Endodermal cell (in vitro differentiated cells): Measurements from ENCODE around the gene SPIRE2. TPM values are rescaled to one million over a fixed set of nuclear protein-coding genes. Genes with fewer than 3 reads are reported as not detected.
"Not testable (repeated sequence)": the region's sequence is repeated elsewhere in the genome, so short reads cannot be mapped to it uniquely, and the experiment has no call there.

Experiments
- DNase-seq: peaks from one replicate; pipeline ENCODE4 v3.0.0-alpha.2; 2017
- H3K27ac ChIP-seq: 2 replicates; pipeline ENCODE4 v1.5.1; 2013; ENCODE audit warnings: mild to moderate bottlenecking, low read depth, low read length, moderate library complexity
- H3K27me3 ChIP-seq: 2 replicates; pipeline ENCODE4 v1.6.1; 2013; ENCODE audit warnings: mild to moderate bottlenecking, low read length, moderate library complexity; ENCODE audit not compliant: insufficient read depth, control insufficient read depth, poor library complexity, severe bottlenecking
- H3K36me3 ChIP-seq: 2 replicates; pipeline ENCODE4 v1.7.0; 2013; ENCODE audit warnings: mild to moderate bottlenecking, low read length, moderate library complexity; ENCODE audit not compliant: control insufficient read depth, insufficient read depth
- H3K4me1 ChIP-seq: one replicate; pipeline ENCODE4 v1.7.0; 2013; ENCODE audit warnings: low read length; ENCODE audit not compliant: control insufficient read depth, insufficient read depth
- H3K4me3 ChIP-seq: 2 replicates; pipeline ENCODE4 v1.5.1; 2013; ENCODE audit warnings: mild to moderate bottlenecking, low read length, moderate library complexity
- H3K9ac ChIP-seq: 2 replicates; pipeline ENCODE4 v1.6.1; 2013; ENCODE audit warnings: mild to moderate bottlenecking, low read length, moderate library complexity; ENCODE audit not compliant: poor library complexity, severe bottlenecking; ENCODE audit errors: extremely low read depth
- H3K9me3 ChIP-seq: 2 replicates; pipeline ENCODE4 v1.6.1; 2013; ENCODE audit warnings: mild to moderate bottlenecking, low read length, moderate library complexity; ENCODE audit not compliant: control insufficient read depth
- H3K27ac Mint-ChIP-seq: 2 replicates; pipeline ENCODE4 v1.8.0; 2020; ENCODE audit warnings: mixed read lengths
- H3K27me3 Mint-ChIP-seq: 2 replicates; pipeline ENCODE4 v1.8.0; 2021; ENCODE audit warnings: mild to moderate bottlenecking, mixed read lengths; ENCODE audit not compliant: insufficient read depth
- H3K36me3 Mint-ChIP-seq: 2 replicates; pipeline ENCODE4 v1.8.0; 2020; ENCODE audit warnings: low read depth, mixed read lengths
- H3K4me1 Mint-ChIP-seq: 2 replicates; pipeline ENCODE4 v1.8.0; 2020; ENCODE audit warnings: mixed read lengths
- H3K4me3 Mint-ChIP-seq: 2 replicates; pipeline ENCODE4 v1.8.0; 2020; ENCODE audit warnings: mild to moderate bottlenecking, moderate library complexity, mixed read lengths
- H3K9me3 Mint-ChIP-seq: 2 replicates; pipeline ENCODE4 v1.8.0; 2020; ENCODE audit warnings: mild to moderate bottlenecking, mixed read lengths
- CTCF ChIP-seq: fragments of 200-600 bp; sonication (generic); conservative IDR thresholded peaks from 2 replicates; pipeline ENCODE4 v1.5.0; 2021; ENCODE audit warnings: antibody characterized with exemption, mild to moderate bottlenecking
- WGBS, 2 experiments: methylation state at CpG; one replicate each; pipeline versions ENCODE4 v1.1.5 to v1.1.7; 2013; ENCODE audit warnings: missing lambda C conversion rate in 2 of 2, mixed read lengths in 1 of 2; ENCODE audit not compliant: insufficient coverage in 1 of 2, insufficient read length in 1 of 2; 5-methylcytosine and 5-hydroxymethylcytosine counted together
- total RNA-seq, 2 donors: library from RNA; stranded (reverse); fragmentation: NEBNext Ultra II Directional in 1 of 2; extraction: Animal tissue kit (Norgen Biotek cat#: 25700) in 1 of 2; gene quantifications; 2 replicates in 1 of 2; 3 replicates in 1 of 2; pipeline ENCODE4 v1.2.1, GENCODE V29; 2021

The SPIRE2 gene
- total RNA-seq, 2 donors from 2014 or later, result 12.8 to 12.9 TPM

GRCh38 chr16:89821438-89822187 is 6.7 kb upstream of the SPIRE2 start:
- H3K4me3 Mint-ChIP-seq, result no peak overlapping the region
- H3K27me3 ChIP-seq, result no peaks in the 10 kb centered on the region
- no peak overlapping the region for H3K4me3 ChIP-seq
- no peaks in the 10 kb centered on the region for H3K9me3 ChIP-seq
- H3K27ac Mint-ChIP-seq, result peak overlapping the region; percentile 21
- H3K9me3 Mint-ChIP-seq, result peaks cover 10% of the 10 kb centered on the region
- H3K9ac ChIP-seq, result no peak overlapping the region
- H3K36me3 ChIP-seq, result no peaks in the 10 kb centered on the region
- TF ChIP-seq CTCF, result no peak
- peaks cover 22% of the 10 kb centered on the region for H3K4me1 Mint-ChIP-seq
- H3K36me3 Mint-ChIP-seq, result peaks cover 7% of the 10 kb centered on the region
- DNase-seq, result no peak
- H3K27ac ChIP-seq, result no peak overlapping the region
- no peaks in the 10 kb centered on the region for H3K27me3 Mint-ChIP-seq
- 93 to 96% methylated on average over 16 to 23 of the region's 23 CpGs for WGBS, 2 experiments
- H3K4me1 ChIP-seq, result peaks cover 12% of the 10 kb centered on the region

- H3K4me1 ChIP-seq, result peaks cover 12% of the 10 kb centered on the region
- no peaks in the 10 kb centered on the region for H3K27me3 ChIP-seq
- Mint-ChIP-seq H3K9me3 (peaks cover 8% of the 10 kb centered on the region), H3K27me3 (peaks cover under 1% of the 10 kb centered on the region), H3K36me3 (peaks cover 7% of the 10 kb centered on the region), H3K27ac (peak overlapping the region; percentile 86), H3K4me1 (peaks cover 22% of the 10 kb centered on the region), H3K4me3 (no peak overlapping the region)
- H3K36me3 ChIP-seq, result no peaks in the 10 kb centered on the region
- no peak for TF ChIP-seq CTCF
- H3K9ac ChIP-seq, result no peak overlapping the region
- no peak overlapping the region for H3K4me3 ChIP-seq
- no peaks in the 10 kb centered on the region for H3K9me3 ChIP-seq
- WGBS, 2 experiments, result 94 to 96% methylated on average over 9 to 19 of the region's 19 CpGs
- H3K27ac ChIP-seq, result peak overlapping the region; percentile 44
- no peak for DNase-seq
Measured at GRCh38 chr16:89822188-89823086, 5.8 kb upstream of the SPIRE2 start.

- peaks cover 22% of the 10 kb centered on the region for H3K4me1 Mint-ChIP-seq
- TF ChIP-seq CTCF, result no peak
- 72 to 73% methylated on average over 7 to 8 of the region's 8 CpGs for WGBS, 2 experiments
- Histone ChIP-seq H3K9ac (no peak overlapping the region), H3K36me3 (no peaks in the 10 kb centered on the region), H3K9me3 (no peaks in the 10 kb centered on the region), H3K4me3 (no peak overlapping the region), H3K4me1 (peaks cover 12% of the 10 kb centered on the region), H3K27me3 (no peaks in the 10 kb centered on the region), H3K27ac (no peak overlapping the region)
- H3K9me3 Mint-ChIP-seq, result peaks cover 3% of the 10 kb centered on the region
- DNase-seq, result peak; percentile 76
- H3K36me3 Mint-ChIP-seq, result peaks cover 7% of the 10 kb centered on the region
- peaks cover 3% of the 10 kb centered on the region for H3K27me3 Mint-ChIP-seq
- peak overlapping the region; percentile 86 for H3K27ac Mint-ChIP-seq
- peak overlapping the region; percentile 9 for H3K4me3 Mint-ChIP-seq
Measured at GRCh38 chr16:89823087-89823823, 5.0 kb upstream of the SPIRE2 start.

- H3K36me3 ChIP-seq, H3K27ac ChIP-seq, H3K36me3 Mint-ChIP-seq, H3K27me3 Mint-ChIP-seq, H3K27me3 ChIP-seq, H3K4me3 ChIP-seq, H3K9ac ChIP-seq, H3K9me3 ChIP-seq, H3K27ac Mint-ChIP-seq, H3K9me3 Mint-ChIP-seq, DNase-seq, H3K4me3 Mint-ChIP-seq: not testable (repeated sequence)
- peaks cover 22% of the 10 kb centered on the region for H3K4me1 Mint-ChIP-seq
- WGBS, 2 experiments, result 90 to 91% methylated on average over 5 of the region's 5 CpGs
- peaks cover 12% of the 10 kb centered on the region for H3K4me1 ChIP-seq
Measured at GRCh38 chr16:89823824-89824148, 4.5 kb upstream of the SPIRE2 start.
